ENCODE results near the gene BDKRB1. TPM values are rescaled to one million over a fixed set of nuclear protein-coding genes. Genes with fewer than 3 reads are reported as not detected.

BDKRB1 gene
- total and polyA plus RNA-seq, 10 of the 15 experiments (the other 5 are each of a cell fraction or from before 2014, with no cell fraction given), result 0.21 TPM; not detected in 9

DNA sequence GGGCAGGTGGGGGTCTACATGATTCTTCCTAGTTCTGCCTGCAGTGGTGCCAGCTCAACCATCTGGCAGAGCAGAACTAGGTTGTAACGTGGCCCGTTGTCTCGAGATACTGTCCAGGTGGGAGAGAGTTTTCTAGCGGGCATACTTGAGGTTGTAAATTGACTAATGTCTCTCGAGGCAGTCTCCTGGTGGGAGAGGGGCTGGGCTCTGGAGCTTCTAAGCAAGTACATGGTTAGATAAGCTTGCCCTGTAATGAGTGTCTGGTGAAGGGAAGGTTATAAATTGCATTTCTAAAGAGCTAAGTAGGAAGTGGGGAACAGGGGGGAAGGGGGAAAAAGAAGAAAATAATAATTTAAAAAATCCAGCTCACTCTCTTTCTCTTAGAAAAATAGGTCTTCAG is 18.1 kb downstream of the BDKRB1 start:
- H2AFZ ChIP-seq (ENCODE audit: control insufficient read depth, low read depth, low read length), result no peak overlapping the region

DNA sequence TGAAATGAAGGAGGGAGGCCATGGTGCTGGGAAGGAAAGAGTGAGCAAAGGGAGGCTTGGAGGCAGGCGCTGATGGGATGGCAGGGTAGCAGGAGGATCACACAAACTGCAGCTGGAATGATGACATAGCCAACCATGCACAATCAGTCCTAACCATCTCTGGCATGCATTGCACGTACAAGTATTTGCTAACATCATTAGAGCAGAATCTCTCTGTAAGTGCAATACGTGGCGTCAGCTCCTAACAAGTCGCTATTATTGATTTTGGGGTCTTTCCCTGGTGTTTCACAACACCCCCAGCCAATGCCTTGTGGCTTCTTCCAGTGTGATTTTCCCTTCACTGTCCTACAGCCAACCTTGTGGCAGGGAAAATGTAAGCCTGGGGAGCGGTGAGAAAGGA is 18.5 kb downstream of the BDKRB1 start:
- Histone ChIP-seq H4K20me1 (ENCODE audit: control insufficient read depth, insufficient read depth) (no peaks in the 10 kb centered on the region), H3K27ac (ENCODE audit: control insufficient read depth, insufficient read depth) (no peak overlapping the region), H3K27me3 (replicated peaks in 1 of 2; ENCODE audit: control insufficient read depth in 2 of 2, insufficient read depth in 2 of 2, low read length in 1 of 2) (no peaks in the 10 kb centered on the region), H3K4me3 (no peak overlapping the region), H3K9me3 (replicated peaks; ENCODE audit: control insufficient read depth, insufficient read depth, low read length) (no peaks in the 10 kb centered on the region; the same call in 2 of the 3 replicates), H3K4me1 (ENCODE audit: control insufficient read depth, insufficient read depth, low read length) (no peaks in the 10 kb centered on the region), H3K4me2 (ENCODE audit: control insufficient read depth, insufficient read depth) (no peak overlapping the region), H3K36me3 (ENCODE audit: control insufficient read depth in 2 of 2, insufficient read depth in 2 of 2, low read length in 1 of 2) (no peaks in the 10 kb centered on the region), H2AFZ (ENCODE audit: control insufficient read depth, low read depth, low read length) (no peak overlapping the region), H3K79me2 (ENCODE audit: control insufficient read depth, insufficient read depth, low read length) (no peaks in the 10 kb centered on the region), H3K9ac (ENCODE audit: control insufficient read depth, insufficient read depth, low read length) (no peak overlapping the region)
- WGBS (ENCODE audit: insufficient coverage, insufficient replicate concordance, low lambda C conversion rate, missing lambda C conversion rate), result 58% methylated on average over 6 of the region's 6 CpGs
- intact Hi-C loops (cut with micrococcal nuclease; ENCODE audit: unreplicated experiment), result loop anchor here (2.0 kb wide), 1 partner anchor 276 kb away; no protein-coding TSS in a partner anchor
- no peak for TF ChIP-seq DPF2 (IDR thresholded peaks at IDR 0.05)
- TF ChIP-seq, protein P1, sequence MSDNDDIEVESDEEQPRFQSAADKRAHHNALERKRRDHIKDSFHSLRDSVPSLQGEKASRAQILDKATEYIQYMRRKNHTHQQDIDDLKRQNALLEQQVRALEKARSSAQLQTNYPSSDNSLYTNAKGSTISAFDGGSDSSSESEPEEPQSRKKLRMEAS (IDR thresholded peaks at IDR 0.05; ENCODE audit: low read depth, low read length), result no peak
- DNase-seq (ENCODE audit: low read depth, low spot score) (no peak), FAIRE-seq (no peak), ATAC-seq (no peak)
- ChIA-PET POLR2A (no interaction called here), RAD21 (ENCODE audit: unreplicated experiment) (interaction anchor here (0.6 to 3.0 kb wide), 4 partner anchors 173 to 302 kb away, joined by 3 to 14 read pairs (median 7); no protein-coding TSS in a partner anchor), CTCF (interaction anchor here (0.5 to 5.6 kb wide), 18 partner anchors 13 to 711 kb away, joined by 3 to 71 read pairs (median 4); no protein-coding TSS in a partner anchor), SMC1A (ENCODE audit: uncharacterized antibody, unreplicated experiment) (interaction anchor here (1.0 to 4.3 kb wide), 6 partner anchors 11 to 715 kb away, joined by 3 to 29 read pairs (median 5); no protein-coding TSS in a partner anchor)
- in situ Hi-C loops (cut with MboI), result loop anchor here (5.0 kb wide), 1 partner anchor 712 kb away; no protein-coding TSS in a partner anchor
- no TSS peak for BruUV-seq (replicated peaks)

More for the DNA sequence above, 18.1 kb downstream of the BDKRB1 start:
- Histone ChIP-seq H3K79me2 (ENCODE audit: control insufficient read depth, insufficient read depth, low read length) (no peaks in the 10 kb centered on the region), H3K27ac (ENCODE audit: control insufficient read depth, insufficient read depth) (no peak overlapping the region), H3K36me3 (ENCODE audit: control insufficient read depth in 2 of 2, insufficient read depth in 2 of 2, low read length in 1 of 2) (no peaks in the 10 kb centered on the region), H3K4me2 (ENCODE audit: control insufficient read depth, insufficient read depth) (no peak overlapping the region), H4K20me1 (ENCODE audit: control insufficient read depth, insufficient read depth) (no peaks in the 10 kb centered on the region), H3K4me1 (ENCODE audit: control insufficient read depth, insufficient read depth, low read length) (no peaks in the 10 kb centered on the region), H3K4me3 (no peak overlapping the region), H3K9ac (ENCODE audit: control insufficient read depth, insufficient read depth, low read length) (no peak overlapping the region), H3K27me3 (replicated peaks in 1 of 2; ENCODE audit: control insufficient read depth in 2 of 2, insufficient read depth in 2 of 2, low read length in 1 of 2) (no peaks in the 10 kb centered on the region), H3K9me3 (replicated peaks; ENCODE audit: control insufficient read depth, insufficient read depth, low read length) (no peaks in the 10 kb centered on the region; the same call in 2 of the 3 replicates)
- in situ Hi-C loops (cut with MboI), result loop anchor here (5.0 kb wide), 1 partner anchor 712 kb away; no protein-coding TSS in a partner anchor
- intact Hi-C loops (cut with micrococcal nuclease; ENCODE audit: unreplicated experiment), result loop anchor here (2.0 kb wide), 1 partner anchor 275 kb away; no protein-coding TSS in a partner anchor
- no TSS peak for BruUV-seq (replicated peaks)
- FAIRE-seq (no peak), DNase-seq (ENCODE audit: low read depth, low spot score) (no peak), ATAC-seq (no peak)
- CTCF ChIA-PET, result interaction anchor here (0.5 to 5.6 kb wide), 16 partner anchors 13 to 711 kb away, joined by 3 to 71 read pairs (median 4); no protein-coding TSS in a partner anchor
- WGBS (ENCODE audit: insufficient coverage, insufficient replicate concordance, low lambda C conversion rate, missing lambda C conversion rate), result 37% methylated on average over 5 of the region's 5 CpGs
- SMC1A ChIA-PET (ENCODE audit: uncharacterized antibody, unreplicated experiment), result interaction anchor here (1.0 to 4.3 kb wide), 6 partner anchors 12 to 715 kb away, joined by 3 to 29 read pairs (median 5); no protein-coding TSS in a partner anchor
- RAD21 ChIA-PET (ENCODE audit: unreplicated experiment), result interaction anchor here (0.8 to 2.9 kb wide), 3 partner anchors 59 to 176 kb away, joined by 3 to 14 read pairs (median 3); no protein-coding TSS in a partner anchor
- POLR2A ChIA-PET, result no interaction called here
- no peak for TF ChIP-seq RB1 (IDR thresholded peaks at IDR 0.05; ENCODE audit: borderline replicate concordance)
- TF ChIP-seq CBX3 (IDR thresholded peaks at IDR 0.05; ENCODE audit: borderline replicate concordance, low read depth), result no peak
